HCT116 (cell line): ENCODE measurements around the gene EMP2. TPM values are rescaled to one million over a fixed set of nuclear protein-coding genes. Genes with fewer than 3 reads are reported as not detected.

ENCODE experiments used
- ATAC-seq: fragments of 200-7000 bp; cut with Tn5 transposase; 2 replicates; pipeline ENCODE4 v1.9.1; 2020; ENCODE audit warnings: mild to moderate bottlenecking, moderate library complexity
- BruUV-seq: library from RNA; stranded (reverse); fragments of 400-500 nt; replicated peaks from 2 replicates; lab custom pipeline; 2021; lab: Mats Ljungman, UMichigan
- CTCF ChIA-PET: fragments of 300-600 bp; sonication (Branson Sonifier 250); formaldehyde crosslinking; loops from one replicate; lab custom pipeline; 2021; ENCODE audit warnings: antibody characterized with exemption; lab: Charles Lee
- POLR2A ChIA-PET: fragments of 300-600, 350-600 bp; sonication (Branson Sonifier 250); formaldehyde crosslinking; loops from one replicate; lab custom pipeline; 2021; ENCODE audit warnings: antibody characterized with exemption; lab: Charles Lee
- RAD21 ChIA-PET, 2 experiments: fragments of 300-600 bp; sonication (Branson Sonifier 250); formaldehyde crosslinking; loops; one replicate each; lab custom pipeline; 2023; ENCODE audit warnings: low total read pairs in 2 of 2; ENCODE audit not compliant: uncharacterized antibody in 2 of 2, unreplicated experiment in 2 of 2, low non-redundant PET in 1 of 2; lab: Charles Lee
- DNase-seq: peaks from one replicate; pipeline ENCODE4 v3.0.0-alpha.2; 2010; ENCODE audit warnings: low read depth, low spot score
- H2AFZ ChIP-seq: fragments of 200-600 bp; shearing (Covaris generic), sonication (generic); 2 replicates; pipeline ENCODE4 v1.6.1; 2017; ENCODE audit warnings: low read depth, mixed run types, mixed read lengths, antibody characterized with exemption, low read length; ENCODE audit not compliant: poor library complexity, severe bottlenecking
- H3K27ac ChIP-seq: 2 replicates; pipeline ENCODE4 v1.5.1; 2012; ENCODE audit warnings: low read depth, low read length
- H3K27me3 ChIP-seq: fragments of 200-600 bp; sonication (generic); 2 replicates; pipeline ENCODE4 v1.6.1; 2016; ENCODE audit warnings: mixed run types, low read length, mixed read lengths; ENCODE audit not compliant: insufficient read depth
- H3K36me3 ChIP-seq, 2 experiments: fragments of 200-500 bp in 1 of 2; fragments of 200-600 bp in 1 of 2; sonication (Bioruptor generic) in 1 of 2; sonication (generic) in 1 of 2; 2 replicates each; pipeline versions ENCODE4 v1.5.1 to v1.6.1; 2014 to 2016; ENCODE audit warnings: low read length in 2 of 2, inconsistent platforms in 1 of 2, mixed read lengths in 1 of 2, mixed run types in 1 of 2; ENCODE audit not compliant: insufficient read depth in 2 of 2, control insufficient read depth in 1 of 2
- H3K4me1 ChIP-seq, 2 experiments: fragments of 200-600 bp in 1 of 2; sonication (generic) in 1 of 2; 2 replicates each; pipeline versions ENCODE4 v1.5.1 to v1.6.1; 2012 to 2017; ENCODE audit warnings: low read length in 2 of 2, inconsistent platforms in 1 of 2, mild to moderate bottlenecking in 1 of 2, mixed read lengths in 1 of 2, mixed run types in 1 of 2, moderate library complexity in 1 of 2; ENCODE audit not compliant: insufficient read depth in 2 of 2, control insufficient read depth in 1 of 2
- H3K4me2 ChIP-seq: fragments of 200-600 bp; sonication (generic); 2 replicates; pipeline ENCODE4 v1.6.1; 2017; ENCODE audit warnings: mixed run types, low read length, mixed read lengths
- H3K4me3 ChIP-seq, 2 experiments: fragments of 200-600 bp in 1 of 2; sonication (generic) in 1 of 2; replicated peaks in 1 of 2; 2 replicates each; pipeline ENCODE4 v1.5.1; 2011 to 2016; ENCODE audit warnings: low read length in 2 of 2, control low read depth in 1 of 2, low read depth in 1 of 2, mild to moderate bottlenecking in 1 of 2, mixed read lengths in 1 of 2, mixed run types in 1 of 2
- H3K79me2 ChIP-seq: fragments of 200-600 bp; sonication (generic); 2 replicates; pipeline ENCODE4 v1.6.1; 2017; ENCODE audit warnings: mild to moderate bottlenecking, mixed run types, low read length, moderate library complexity, mixed read lengths; ENCODE audit not compliant: insufficient read depth
- H3K9ac ChIP-seq: fragments of 200-600 bp; sonication (generic); 2 replicates; pipeline ENCODE4 v1.6.1; 2016; ENCODE audit warnings: low read length, mixed read lengths
- H3K9me2 ChIP-seq: fragments of 200-600 bp; sonication (generic), shearing (Covaris generic); 2 replicates; pipeline ENCODE4 v1.6.1; 2017; ENCODE audit warnings: mixed run types, mild to moderate bottlenecking, moderate library complexity; ENCODE audit not compliant: insufficient read depth
- H3K9me3 ChIP-seq, 2 experiments: fragments of 200-500 bp in 1 of 2; fragments of 200-600 bp in 1 of 2; sonication (Bioruptor generic) in 1 of 2; sonication (generic) in 1 of 2; 2 replicates each; pipeline ENCODE4 v1.6.1; 2014 to 2017; ENCODE audit warnings: low read length in 2 of 2, mixed read lengths in 2 of 2, inconsistent platforms in 1 of 2, low read depth in 1 of 2, mild to moderate bottlenecking in 1 of 2, mixed run types in 1 of 2, moderate library complexity in 1 of 2; ENCODE audit not compliant: control insufficient read depth in 1 of 2, insufficient read depth in 1 of 2
- H4K20me1 ChIP-seq: fragments of 200-600 bp; sonication (generic), shearing (Covaris generic); 2 replicates; pipeline ENCODE4 v1.6.1; 2017; ENCODE audit warnings: mixed run types, mild to moderate bottlenecking, moderate library complexity; ENCODE audit not compliant: insufficient read depth
- CEBPB ChIP-seq: IDR thresholded peaks from 2 replicates; pipeline ENCODE4 v1.6.1; 2012; ENCODE audit warnings: low read depth
- CTCF ChIP-seq, 3 experiments: fragments of 200-600 bp in 1 of 3; sonication (generic) in 1 of 3; IDR thresholded peaks in 2 of 3; conservative IDR thresholded peaks in 1 of 3; 2 replicates each; pipeline ENCODE4 v1.5.1; 2012 to 2017; ENCODE audit warnings: low read depth in 2 of 3, low read length in 2 of 3, antibody characterized with exemption in 1 of 3, borderline replicate concordance in 1 of 3, control low read depth in 1 of 3, mild to moderate bottlenecking in 1 of 3, mixed read lengths in 1 of 3, mixed run types in 1 of 3, moderate library complexity in 1 of 3; ENCODE audit not compliant: insufficient read depth in 1 of 3
- ELF1 ChIP-seq: IDR thresholded peaks from 2 replicates; pipeline ENCODE4 v1.6.1; 2012; ENCODE audit warnings: low read depth, borderline replicate concordance
- EZH2phosphoT487 ChIP-seq: fragments of 200-600 bp; IDR thresholded peaks from 2 replicates; pipeline ENCODE4 v1.6.1; 2018; ENCODE audit warnings: antibody characterized with exemption, borderline replicate concordance
- JUND ChIP-seq: IDR thresholded peaks from 2 replicates; pipeline ENCODE4 v1.6.1; 2012
- MAX ChIP-seq: IDR thresholded peaks from 2 replicates; pipeline ENCODE4 v1.6.1; 2012
- POLR2A ChIP-seq: IDR thresholded peaks from 2 replicates; pipeline ENCODE4 v1.7.0; 2011; ENCODE audit warnings: borderline replicate concordance; ENCODE audit not compliant: insufficient read depth, insufficient read length; ENCODE audit errors: extremely low read depth
- TCF7L2 ChIP-seq: IDR thresholded peaks from 2 replicates; pipeline ENCODE4 v1.7.0; 2011; ENCODE audit warnings: borderline replicate concordance, inconsistent platforms; ENCODE audit not compliant: insufficient read depth, insufficient read length; ENCODE audit errors: extremely low read depth
- ZFX ChIP-seq: fragments of 450-650 bp; IDR thresholded peaks from 2 replicates; pipeline ENCODE4 v1.6.1; 2017
- intact Hi-C: fragments of 100-400 bp; cut with micrococcal nuclease; formaldehyde crosslinking; loops from 2 replicates; pipeline ENCODE4 v1.10.0; 2022
- total RNA-seq: library from RNA; stranded (reverse); gene quantifications from one replicate; pipeline ENCODE4 v1.2.1, GENCODE V29; 2021; ENCODE audit not compliant: unreplicated experiment

The EMP2 gene
- total RNA-seq, 1 experiment from 2014 or later, result 32.6 TPM

- Histone ChIP-seq H3K27ac (no peak overlapping the region), H3K4me3 (no peak overlapping the region), H3K4me2 (no peak overlapping the region), H3K36me3 (peaks cover 5 to 12% of the 10 kb centered on the region in 2 experiments; a peak in 3 of 4 replicates), H4K20me1 (no peaks in the 10 kb centered on the region), H3K9ac (no peak overlapping the region), H3K4me1 (no peaks in the 10 kb centered on the region), H2AFZ (no peak overlapping the region), H3K27me3 (no peaks in the 10 kb centered on the region), H3K9me2 (no peaks in the 10 kb centered on the region), H3K9me3 (peaks cover 6 to 9% of the 10 kb centered on the region in 2 experiments; a peak in 2 of 4 replicates), H3K79me2 (no peaks in the 10 kb centered on the region)
- no peak for ATAC-seq
- no TSS peak for BruUV-seq
- ChIA-PET CTCF (no interaction called here), RAD21 (no interaction called here), POLR2A (no interaction called here)
- intact Hi-C loops, result no loop called here
- TF ChIP-seq POLR2A, result no peak
- TF ChIP-seq CEBPB, result no peak
- TF ChIP-seq ZFX, result no peak
- TF ChIP-seq TCF7L2, result no peak
- no peak for TF ChIP-seq MAX
- TF ChIP-seq CTCF (IDR thresholded peaks at IDR 0.05 in 2 of 3, conservative IDR thresholded peaks at IDR 0.05 in 1 of 3; ENCODE audit: borderline replicate concordance in 1 of 3, insufficient read depth in 1 of 3, low read depth in 2 of 3, low read length in 2 of 3), result no peak
- TF ChIP-seq JUND, result no peak
- TF ChIP-seq EZH2phosphoT487, result no peak
- no peak for TF ChIP-seq ELF1
- no peak for DNase-seq
Measured at GRCh38 chr16:10547708-10548107, 32.7 kb downstream of the EMP2 start.
